HG03457 (cell line): ENCODE data around the gene CARD11.

Experiments
- ATAC-seq: cut with Tn5 transposase; IDR thresholded peaks from one replicate; pipeline ENCODE4 v1.9.1; 2021; ENCODE audit warnings: moderate number of reproducible peaks; ENCODE audit not compliant: unreplicated experiment

CARD11 gene

GRCh38 chr7:3043544-3044371 lies at the start of gene CARD11:
CARD11 (minus strand) TSS chr7:3043867; CDS start chr7:2958506, 85,361 bp downstream.
- ATAC-seq: peak; percentile 30

- ATAC-seq: peak; percentile 78
Measured at GRCh38 chr7:3092468-3092867, 48.8 kb upstream of the CARD11 start.

GRCh38 chr7:3091631-3092030 lies 48.0 kb upstream of the CARD11 start:
- ATAC-seq: no peak

- ATAC-seq: no peak
Measured at GRCh38 chr7:3089493-3089892, 45.8 kb upstream of the CARD11 start.

- ATAC-seq: no peak
Measured at GRCh38 chr7:3087243-3087755, 43.6 kb upstream of the CARD11 start.

- ATAC-seq: no peak
Measured at GRCh38 chr7:3083350-3083749, 39.7 kb upstream of the CARD11 start.

- no peak for ATAC-seq
Measured at GRCh38 chr7:3082831-3083230, 39.2 kb upstream of the CARD11 start.

- ATAC-seq: no peak
Measured at GRCh38 chr7:3082386-3082785, 38.7 kb upstream of the CARD11 start.

GRCh38 chr7:3080106-3080505 lies 36.4 kb upstream of the CARD11 start:
- no peak for ATAC-seq

GRCh38 chr7:3078514-3078913 lies 34.8 kb upstream of the CARD11 start:
- no peak for ATAC-seq

GRCh38 chr7:3076700-3077099 lies 33.0 kb upstream of the CARD11 start:
- no peak for ATAC-seq

- ATAC-seq: no peak
Measured at GRCh38 chr7:3076163-3076562, 32.5 kb upstream of the CARD11 start.

- ATAC-seq: no peak
Measured at GRCh38 chr7:3075441-3075840, 31.8 kb upstream of the CARD11 start.

- ATAC-seq: no peak
Measured at GRCh38 chr7:3074459-3074821, 30.8 kb upstream of the CARD11 start.

- no peak for ATAC-seq
Measured at GRCh38 chr7:3073763-3074458, 30.2 kb upstream of the CARD11 start.

- no peak for ATAC-seq
Measured at GRCh38 chr7:3070908-3071307, 27.2 kb upstream of the CARD11 start.

- ATAC-seq: no peak
Measured at GRCh38 chr7:3069771-3070449, 26.2 kb upstream of the CARD11 start.

- no peak for ATAC-seq
Measured at GRCh38 chr7:3068530-3068929, 24.9 kb upstream of the CARD11 start.

- ATAC-seq: no peak
Measured at GRCh38 chr7:3067606-3068380, 24.1 kb upstream of the CARD11 start.

- no peak for ATAC-seq
Measured at GRCh38 chr7:3067193-3067592, 23.5 kb upstream of the CARD11 start.

- no peak for ATAC-seq
Measured at GRCh38 chr7:3066506-3066905, 22.8 kb upstream of the CARD11 start.
